ENCODE measurements around the gene COL6A1. TPM values are rescaled to one million over a fixed set of nuclear protein-coding genes. Genes with fewer than 3 reads are reported as not detected.

Gene COL6A1
- total RNA-seq, 1 experiment from 2014 or later: 221 TPM

GRCh38 chr21:45970674-45971615 is 10.6 kb upstream of the COL6A1 start (continued):
- TF ChIP-seq ZNF396 (CRISPR knock-in tag; IDR thresholded peaks at IDR 0.05; ENCODE audit: borderline replicate concordance) (no peak), JAZF1 (CRISPR knock-in tag; IDR thresholded peaks at IDR 0.05) (no peak), ZNF512 (CRISPR knock-in tag; IDR thresholded peaks at IDR 0.05; ENCODE audit: borderline replicate concordance) (no peak), SP1 (CRISPR knock-in tag; conservative IDR thresholded peaks at IDR 0.05) (peak; percentile 34; the same call in 1 of the 2 replicates), TCF7 (CRISPR knock-in tag; IDR thresholded peaks at IDR 0.05; ENCODE audit: low read depth) (0 out of 2 replicates have a peak, but pooled peaks have one; percentile 34), CREB1 (CRISPR knock-in tag; IDR thresholded peaks at IDR 0.05) (no peak)
- TF ChIP-seq, protein P1, sequence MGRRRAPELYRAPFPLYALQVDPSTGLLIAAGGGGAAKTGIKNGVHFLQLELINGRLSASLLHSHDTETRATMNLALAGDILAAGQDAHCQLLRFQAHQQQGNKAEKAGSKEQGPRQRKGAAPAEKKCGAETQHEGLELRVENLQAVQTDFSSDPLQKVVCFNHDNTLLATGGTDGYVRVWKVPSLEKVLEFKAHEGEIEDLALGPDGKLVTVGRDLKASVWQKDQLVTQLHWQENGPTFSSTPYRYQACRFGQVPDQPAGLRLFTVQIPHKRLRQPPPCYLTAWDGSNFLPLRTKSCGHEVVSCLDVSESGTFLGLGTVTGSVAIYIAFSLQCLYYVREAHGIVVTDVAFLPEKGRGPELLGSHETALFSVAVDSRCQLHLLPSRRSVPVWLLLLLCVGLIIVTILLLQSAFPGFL (CRISPR knock-in tag; IDR thresholded peaks at IDR 0.05; ENCODE audit: borderline replicate concordance): no peak

DNA sequence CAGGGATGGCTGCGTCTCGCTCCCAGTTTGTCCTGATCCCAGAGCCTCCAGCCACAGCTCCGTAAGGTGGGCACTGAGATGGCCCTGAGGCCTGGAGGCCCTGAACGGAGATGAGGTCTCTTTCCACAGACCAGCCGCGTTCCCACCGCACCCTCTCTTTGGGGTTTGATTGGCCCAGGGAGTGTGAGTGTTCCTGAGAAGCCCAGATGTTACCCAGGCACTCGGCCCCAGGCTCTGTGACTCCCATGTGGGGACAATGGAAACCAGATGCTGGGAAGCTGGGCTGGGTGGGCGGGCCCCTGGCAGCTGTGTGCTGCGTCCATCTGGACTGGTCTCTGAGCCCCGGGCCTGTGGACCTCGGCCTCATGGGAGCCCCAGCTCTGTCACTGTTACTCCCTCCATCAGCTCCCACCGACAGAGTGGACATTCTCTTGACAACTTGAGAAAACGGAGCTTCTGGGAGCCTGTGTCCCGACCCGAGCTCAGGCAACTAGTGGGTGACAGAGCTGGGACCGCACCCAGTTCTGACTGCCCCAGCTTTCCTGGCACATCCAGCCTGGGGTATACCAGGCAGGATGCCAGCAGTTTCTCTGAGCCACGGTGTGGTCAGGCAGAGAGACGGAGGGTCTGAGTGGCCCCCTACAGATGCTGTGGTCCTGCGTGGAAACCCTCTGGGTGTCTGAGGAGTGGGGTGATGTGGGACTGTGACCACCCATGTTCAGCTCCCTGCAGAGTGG is 9.8 kb upstream of the COL6A1 start:
- DNase-seq (ENCODE audit: low spot score): no peak
- POLR2A ChIA-PET: no interaction called here
- TF ChIP-seq, protein P1 (CRISPR knock-in tag; IDR thresholded peaks at IDR 0.05; ENCODE audit: borderline replicate concordance): no peak
- TF ChIP-seq E2F5 (CRISPR knock-in tag; IDR thresholded peaks at IDR 0.05) (no peak), EMX1 (CRISPR knock-in tag; IDR thresholded peaks at IDR 0.05) (no peak), NR3C1 (CRISPR knock-in tag; conservative IDR thresholded peaks at IDR 0.05; ENCODE audit: low read depth) (no peak), STAT6 (CRISPR knock-in tag; conservative IDR thresholded peaks at IDR 0.05; ENCODE audit: low read depth) (no peak), CTCF (IDR thresholded peaks at IDR 0.05) (no peak), OVOL2 (CRISPR knock-in tag; IDR thresholded peaks at IDR 0.05; ENCODE audit: borderline replicate concordance) (no peak), TP53 (CRISPR knock-in tag; IDR thresholded peaks at IDR 0.05) (no peak), FOXK1 (CRISPR knock-in tag; IDR thresholded peaks at IDR 0.05) (no peak), NR2C2 (CRISPR knock-in tag; IDR thresholded peaks at IDR 0.05) (no peak), MLX (CRISPR knock-in tag; IDR thresholded peaks at IDR 0.05) (no peak)
- TF ChIP-seq, protein P2, sequence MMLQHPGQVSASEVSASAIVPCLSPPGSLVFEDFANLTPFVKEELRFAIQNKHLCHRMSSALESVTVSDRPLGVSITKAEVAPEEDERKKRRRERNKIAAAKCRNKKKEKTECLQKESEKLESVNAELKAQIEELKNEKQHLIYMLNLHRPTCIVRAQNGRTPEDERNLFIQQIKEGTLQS (CRISPR knock-in tag; conservative IDR thresholded peaks at IDR 0.05): no peak
- TF ChIP-seq, protein P3, sequence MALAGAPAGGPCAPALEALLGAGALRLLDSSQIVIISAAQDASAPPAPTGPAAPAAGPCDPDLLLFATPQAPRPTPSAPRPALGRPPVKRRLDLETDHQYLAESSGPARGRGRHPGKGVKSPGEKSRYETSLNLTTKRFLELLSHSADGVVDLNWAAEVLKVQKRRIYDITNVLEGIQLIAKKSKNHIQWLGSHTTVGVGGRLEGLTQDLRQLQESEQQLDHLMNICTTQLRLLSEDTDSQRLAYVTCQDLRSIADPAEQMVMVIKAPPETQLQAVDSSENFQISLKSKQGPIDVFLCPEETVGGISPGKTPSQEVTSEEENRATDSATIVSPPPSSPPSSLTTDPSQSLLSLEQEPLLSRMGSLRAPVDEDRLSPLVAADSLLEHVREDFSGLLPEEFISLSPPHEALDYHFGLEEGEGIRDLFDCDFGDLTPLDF (CRISPR knock-in tag; IDR thresholded peaks at IDR 0.05): no peak
- peaks cover 3% of the 10 kb centered on the region; the same call in 1 of the 2 replicates for H3K27me3 Mint-ChIP-seq (ENCODE audit: low read depth)
- H3K4me1 Mint-ChIP-seq: peaks cover 17% of the 10 kb centered on the region
- H3K27ac Mint-ChIP-seq: no peak overlapping the region
- ATAC-seq: no peak
- peaks cover 3% of the 10 kb centered on the region; the same call in 1 of the 2 replicates for H3K9me3 Mint-ChIP-seq
- CTCF ChIA-PET: interaction anchor here (0.7 to 5.0 kb wide), 13 partner anchors 10 to 342 kb away, joined by 3 to 40 read pairs (median 11); partner anchors contain the start of genes COL6A1 and COL6A2
- no peak overlapping the region for H3K4me3 Mint-ChIP-seq
- H3K36me3 Mint-ChIP-seq: no peaks in the 10 kb centered on the region
